SK-N-SH treated with all-trans-retinoic acid at 6 μM for 48 hours (cell line): ENCODE measurements around the gene ZBTB34.

Experiments
- ATAC-seq: fragments of 200-7000 bp; cut with Tn5 transposase; 3 replicates; pipeline ENCODE4 v1.9.1; 2020; ENCODE audit warnings: mild to moderate bottlenecking, moderate library complexity
- ARNTL ChIP-seq: fragments of 450-650 bp; formaldehyde crosslinking; IDR thresholded peaks from 2 replicates; pipeline ENCODE4 v1.5.0; 2020; ENCODE audit warnings: low read depth, mild to moderate bottlenecking, moderate library complexity, borderline replicate concordance
- BACH2 ChIP-seq: fragments of 250-450 bp; sonication (Bioruptor Pico); IDR thresholded peaks from 2 replicates; pipeline ENCODE4 v1.9.0; 2021; ENCODE audit warnings: mild to moderate bottlenecking, borderline replicate concordance
- CSDC2 ChIP-seq: fragments of 250-450 bp; sonication (Bioruptor Pico); IDR thresholded peaks from 2 replicates; pipeline ENCODE4 v1.5.0; 2020; ENCODE audit warnings: mild to moderate bottlenecking, moderate library complexity
- CSRNP3 ChIP-seq: fragments of 250-450 bp; sonication (Bioruptor Pico); IDR thresholded peaks from 2 replicates; pipeline ENCODE4 v1.5.1; 2021; ENCODE audit warnings: mild to moderate bottlenecking, moderate library complexity
- GLIS3 ChIP-seq: fragments of 250-450 bp; sonication (Bioruptor Pico); IDR thresholded peaks from 2 replicates; pipeline ENCODE4 v1.5.0; 2020; ENCODE audit warnings: mild to moderate bottlenecking, moderate library complexity
- ISL1 ChIP-seq: fragments of 250-450 bp; sonication (Bioruptor Pico); IDR thresholded peaks from 2 replicates; pipeline ENCODE4 v2.1.2; 2022; ENCODE audit warnings: mild to moderate bottlenecking, moderate library complexity
- OSR1 ChIP-seq: fragments of 250-450 bp; sonication (Bioruptor Pico); IDR thresholded peaks from 2 replicates; pipeline ENCODE4 v1.8.0; 2022; ENCODE audit warnings: moderate library complexity, mild to moderate bottlenecking, inconsistent platforms
- PATZ1 ChIP-seq: fragments of 250-450 bp; sonication (Bioruptor Pico); IDR thresholded peaks from 2 replicates; pipeline ENCODE4 v1.8.0; 2020; ENCODE audit warnings: mild to moderate bottlenecking, moderate library complexity, borderline replicate concordance
- POU6F1 ChIP-seq: fragments of 250-450 bp; sonication (Bioruptor Pico); IDR thresholded peaks from 2 replicates; pipeline ENCODE4 v1.8.0; 2021; ENCODE audit warnings: low read depth, mild to moderate bottlenecking, moderate library complexity, borderline replicate concordance
- PPARA ChIP-seq: fragments of 250-450 bp; sonication (Bioruptor Pico); IDR thresholded peaks from 2 replicates; pipeline ENCODE4 v1.5.0; 2020; ENCODE audit warnings: mild to moderate bottlenecking, borderline replicate concordance
- RARB ChIP-seq: fragments of 250-450 bp; sonication (Bioruptor Pico); IDR thresholded peaks from 2 replicates; pipeline ENCODE4 v1.8.0; 2021; ENCODE audit warnings: mild to moderate bottlenecking, moderate library complexity
- SNAI2 ChIP-seq: fragments of 250-450 bp; sonication (Bioruptor Pico); IDR thresholded peaks from 2 replicates; pipeline ENCODE4 v1.5.0; 2020; ENCODE audit warnings: mild to moderate bottlenecking, moderate library complexity
- TCF4 ChIP-seq: fragments of 250-450 bp; sonication (Bioruptor Pico); IDR thresholded peaks from 2 replicates; pipeline ENCODE4 v1.8.0; 2021; ENCODE audit warnings: mild to moderate bottlenecking, moderate library complexity, borderline replicate concordance
- TOX ChIP-seq: fragments of 250-450 bp; sonication (Bioruptor Pico); IDR thresholded peaks from 2 replicates; pipeline ENCODE4 v1.8.0; 2021; ENCODE audit warnings: mild to moderate bottlenecking, moderate library complexity, borderline replicate concordance
- TSHZ2 ChIP-seq: fragments of 250-450 bp; sonication (Bioruptor Pico); IDR thresholded peaks from 2 replicates; pipeline ENCODE4 v1.5.0; 2020; ENCODE audit warnings: mild to moderate bottlenecking, moderate library complexity
- ZC3H10 ChIP-seq: fragments of 250-450 bp; sonication (Bioruptor Pico); IDR thresholded peaks from 2 replicates; pipeline ENCODE4 v1.5.1; 2021; ENCODE audit warnings: mild to moderate bottlenecking, moderate library complexity
- ZFP3 ChIP-seq: fragments of 250-450 bp; sonication (Bioruptor Pico); IDR thresholded peaks from 2 replicates; pipeline ENCODE4 v1.5.0; 2020; ENCODE audit warnings: mild to moderate bottlenecking, moderate library complexity
- ZFP30 ChIP-seq: fragments of 450-650 bp; formaldehyde crosslinking; IDR thresholded peaks from 2 replicates; pipeline ENCODE4 v1.5.0; 2022; ENCODE audit warnings: mild to moderate bottlenecking, moderate library complexity
- ZNF565 ChIP-seq: fragments of 450-650 bp; formaldehyde crosslinking; conservative IDR thresholded peaks from 2 replicates; pipeline ENCODE4 v1.5.0; 2020; ENCODE audit warnings: low read depth, mild to moderate bottlenecking, moderate library complexity
- ZNF70 ChIP-seq: fragments of 450-650 bp; formaldehyde crosslinking; IDR thresholded peaks from 2 replicates; pipeline ENCODE4 v1.5.0; 2020; ENCODE audit warnings: mild to moderate bottlenecking, moderate library complexity
- ZNF8 ChIP-seq: fragments of 450-650 bp; formaldehyde crosslinking; IDR thresholded peaks from 2 replicates; pipeline ENCODE4 v1.5.0; 2020; ENCODE audit warnings: mild to moderate bottlenecking, moderate library complexity
- TF ChIP-seq, protein P1 (sequence below): fragments of 250-450 bp; sonication (Bioruptor Pico); IDR thresholded peaks from 2 replicates; pipeline ENCODE4 v1.5.1; 2020; ENCODE audit warnings: low read depth, mild to moderate bottlenecking, moderate library complexity

ZBTB34 gene

GRCh38 chr9:126932871-126933321, 72.5 kb downstream of the ZBTB34 start:
- no peak for TF ChIP-seq PATZ1 (CRISPR knock-in tag)
- TF ChIP-seq ZNF565 = no peak
- no peak for TF ChIP-seq ZNF70 (CRISPR knock-in tag)
- TF ChIP-seq ARNTL (CRISPR knock-in tag) = no peak
- no peak for TF ChIP-seq GLIS3 (CRISPR knock-in tag)
- TF ChIP-seq, protein P1, sequence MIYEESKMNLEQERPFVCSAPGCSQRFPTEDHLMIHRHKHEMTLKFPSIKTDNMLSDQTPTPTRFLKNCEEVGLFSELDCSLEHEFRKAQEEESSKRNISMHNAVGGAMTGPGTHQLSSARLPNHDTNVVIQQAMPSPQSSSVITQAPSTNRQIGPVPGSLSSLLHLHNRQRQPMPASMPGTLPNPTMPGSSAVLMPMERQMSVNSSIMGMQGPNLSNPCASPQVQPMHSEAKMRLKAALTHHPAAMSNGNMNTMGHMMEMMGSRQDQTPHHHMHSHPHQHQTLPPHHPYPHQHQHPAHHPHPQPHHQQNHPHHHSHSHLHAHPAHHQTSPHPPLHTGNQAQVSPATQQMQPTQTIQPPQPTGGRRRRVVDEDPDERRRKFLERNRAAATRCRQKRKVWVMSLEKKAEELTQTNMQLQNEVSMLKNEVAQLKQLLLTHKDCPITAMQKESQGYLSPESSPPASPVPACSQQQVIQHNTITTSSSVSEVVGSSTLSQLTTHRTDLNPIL = no peak
- TF ChIP-seq TOX (CRISPR knock-in tag) = no peak
- TF ChIP-seq CSDC2 = no peak
- TF ChIP-seq BACH2 (CRISPR knock-in tag) = no peak
- TF ChIP-seq PPARA (CRISPR knock-in tag) = no peak
- TF ChIP-seq RARB (CRISPR knock-in tag) = no peak
- no peak for TF ChIP-seq ZFP3 (CRISPR knock-in tag)
- no peak for TF ChIP-seq ZNF8 (CRISPR knock-in tag)
- no peak for TF ChIP-seq OSR1 (CRISPR knock-in tag)
- no peak for TF ChIP-seq POU6F1 (CRISPR knock-in tag)
- no peak for TF ChIP-seq CSRNP3 (CRISPR knock-in tag)
- TF ChIP-seq, all 23 proteins: peak for 0
- no peak for ATAC-seq

DNA sequence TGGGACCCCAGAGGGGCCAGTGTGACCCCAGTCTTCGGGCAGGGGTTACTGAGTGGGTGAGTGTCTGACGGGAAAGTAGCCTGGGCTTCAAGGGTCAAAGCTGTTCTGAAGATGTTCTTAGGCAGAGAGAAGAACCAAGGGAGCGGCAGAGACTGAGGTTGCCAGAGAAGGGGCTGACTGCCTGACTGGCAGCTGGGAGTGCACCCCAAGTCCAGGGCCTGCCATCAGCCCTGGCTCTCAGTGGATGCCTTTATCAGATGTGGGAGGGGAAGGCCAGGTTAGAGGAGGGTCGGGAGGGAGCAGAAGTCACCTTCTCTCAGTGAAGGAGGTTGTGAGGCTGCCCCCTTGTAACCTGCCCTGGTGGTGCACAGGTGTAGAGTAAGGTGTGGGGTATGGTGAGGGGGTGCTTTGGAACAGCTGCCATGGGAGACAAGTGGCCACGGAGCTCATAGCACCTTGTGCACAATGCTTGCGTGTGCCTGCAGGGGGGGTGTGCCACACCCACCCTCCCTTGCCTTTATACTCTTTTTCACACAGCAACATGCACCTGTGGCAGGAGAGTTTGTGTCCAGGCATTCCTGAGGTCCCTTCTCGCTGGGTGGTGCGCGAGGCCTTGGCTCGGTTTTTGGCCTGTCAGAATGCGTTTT, 73.0 kb downstream of the ZBTB34 start:
- no peak for TF ChIP-seq ZNF70 (CRISPR knock-in tag)
- no peak for TF ChIP-seq CSRNP3 (CRISPR knock-in tag)
- TF ChIP-seq ZFP30 = no peak
- no peak for TF ChIP-seq ZNF565
- TF ChIP-seq OSR1 (CRISPR knock-in tag) = no peak
- TF ChIP-seq ZFP3 (CRISPR knock-in tag) = no peak
- no peak for TF ChIP-seq TCF4 (CRISPR knock-in tag)
- no peak for ATAC-seq

DNA sequence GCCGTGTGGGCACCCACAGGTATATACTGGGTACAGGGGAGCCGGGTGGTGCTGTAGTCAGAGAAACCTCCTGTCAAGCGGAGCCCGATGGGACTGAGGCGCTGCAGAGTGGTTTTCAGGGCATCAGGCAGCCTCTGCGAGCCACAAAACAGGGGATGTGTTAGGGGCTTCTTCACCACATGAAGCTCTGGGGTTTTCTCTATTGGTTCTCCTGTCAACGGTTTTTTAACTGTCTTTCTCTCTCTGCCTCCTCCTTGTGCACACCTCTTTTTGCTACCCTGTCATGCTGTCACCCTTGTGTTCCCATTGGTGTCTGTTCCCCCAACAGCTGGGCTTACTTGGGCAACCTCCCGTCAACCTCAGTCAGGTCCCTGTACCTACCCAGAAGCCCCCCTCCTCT, 74.0 kb downstream of the ZBTB34 start:
- TF ChIP-seq ISL1 (CRISPR knock-in tag) (no peak), OSR1 (CRISPR knock-in tag) (no peak), ZFP30 (no peak), ARNTL (CRISPR knock-in tag) (no peak), ZNF8 (CRISPR knock-in tag) (no peak), ZC3H10 (CRISPR knock-in tag) (no peak), TSHZ2 (CRISPR knock-in tag) (no peak), ZFP3 (CRISPR knock-in tag) (no peak), TOX (CRISPR knock-in tag) (no peak), GLIS3 (CRISPR knock-in tag) (no peak), ZNF70 (CRISPR knock-in tag) (no peak), SNAI2 (CRISPR knock-in tag) (no peak), TCF4 (CRISPR knock-in tag) (no peak)
- no peak for ATAC-seq
